GM19324 (cell line): ENCODE data around the gene GPX4.
A peak's percentile ranks its signal among the peaks of the same experiment; 100 is the strongest.
"Not testable (repeated sequence)": the region's sequence is repeated elsewhere in the genome, so short reads cannot be mapped to it uniquely, and the experiment has no call there.

Source experiments
- ATAC-seq: cut with Tn5 transposase; IDR thresholded peaks from one replicate; pipeline ENCODE4 v1.9.1; 2021; ENCODE audit warnings: mild to moderate bottlenecking, moderate library complexity; ENCODE audit not compliant: unreplicated experiment, low FRiP score

GPX4 gene

GRCh38 chr19:1129084-1129483 lies 25.3 kb downstream of the GPX4 start:
- ATAC-seq = not testable (repeated sequence)

GRCh38 chr19:1129535-1129934 lies 25.7 kb downstream of the GPX4 start:
- no peak for ATAC-seq

GRCh38 chr19:1130771-1131717 lies 27.2 kb downstream of the GPX4 start:
- ATAC-seq = no peak

GRCh38 chr19:1131718-1132551 lies 28.1 kb downstream of the GPX4 start:
- peak; percentile 51 for ATAC-seq

GRCh38 chr19:1132552-1133383 lies 29.0 kb downstream of the GPX4 start:
- ATAC-seq = peak; percentile 7

- ATAC-seq = peak; percentile 44
Measured at GRCh38 chr19:1133471-1133929, 29.7 kb downstream of the GPX4 start.

GRCh38 chr19:1134431-1134830 lies 30.6 kb downstream of the GPX4 start:
- no peak for ATAC-seq

GRCh38 chr19:1135454-1135853 lies 31.7 kb downstream of the GPX4 start:
- no peak for ATAC-seq

GRCh38 chr19:1136201-1136600 lies 32.4 kb downstream of the GPX4 start:
- no peak for ATAC-seq

- no peak for ATAC-seq
Measured at GRCh38 chr19:1136621-1137317, 33.0 kb downstream of the GPX4 start.

GRCh38 chr19:1138121-1138520 lies 34.3 kb downstream of the GPX4 start:
- no peak for ATAC-seq

- no peak for ATAC-seq
Measured at GRCh38 chr19:1139126-1139525, 35.3 kb downstream of the GPX4 start.

GRCh38 chr19:1140272-1141027 lies 36.7 kb downstream of the GPX4 start:
- ATAC-seq = no peak

GRCh38 chr19:1141944-1142343 lies 38.1 kb downstream of the GPX4 start:
- no peak for ATAC-seq

- ATAC-seq = no peak
Measured at GRCh38 chr19:1143828-1144399, 40.1 kb downstream of the GPX4 start.

GRCh38 chr19:1144741-1145140 lies 40.9 kb downstream of the GPX4 start:
- ATAC-seq = no peak

- no peak for ATAC-seq
Measured at GRCh38 chr19:1145635-1146411, 42.0 kb downstream of the GPX4 start.

- ATAC-seq = no peak
Measured at GRCh38 chr19:1146412-1146699, 42.6 kb downstream of the GPX4 start.
